ENCODE data around the gene PKNOX2. TPM values are rescaled to one million over a fixed set of nuclear protein-coding genes. Genes with fewer than 3 reads are reported as not detected.

The PKNOX2 gene
- total RNA-seq, 4 donors from 2014 or later: 0.27 to 4.8 (median 0.75) TPM; not detected in 1

- Histone ChIP-seq H3K36me3 (no peaks in the 10 kb centered on the region), H3K4me3 (no peak overlapping the region), H3K9me3 (no peaks in the 10 kb centered on the region), H3K27ac (no peak overlapping the region), H3K4me1 (peaks cover 0 to 4% (median 0%) of the 10 kb centered on the region in 4 donors), H3K27me3 (peaks cover 31% of the 10 kb centered on the region)
- no peak for TF ChIP-seq EP300 (IDR thresholded peaks at IDR 0.05; ENCODE audit: low read depth)
- no peak for TF ChIP-seq POLR2A (IDR thresholded peaks at IDR 0.05)
- no peak for TF ChIP-seq POLR2AphosphoS5 (IDR thresholded peaks at IDR 0.05)
- TF ChIP-seq CTCF (IDR thresholded peaks at IDR 0.05): no peak
- WGBS, 2 donors (ENCODE audit: low coverage in 1 of 2): 56% methylated on average over 3 of the region's 3 CpGs; no CpG with 5 or more reads in 1 of the 2 donors
- intact Hi-C loops (cut with DNase I; ENCODE audit: low total_unique reads): loop anchor here (5.0 kb wide), 1 partner anchor 177 kb away; no protein-coding TSS in a partner anchor
- no peak for DNase-seq
- in situ Hi-C loops (cut with MboI; ENCODE audit: low pct_ligation_motif_present in 1 of 4, low pct_unique_long_range_greater_than_20kb in 1 of 4, low sequenced_read_pairs in 3 of 4): loop anchor here (10.0 to 25.0 kb wide), 4 partner anchors 55 to 185 kb away; partner anchors contain the start of gene CCDC15 (in 3 of the 4)
These were observed 24.8 kb upstream of the PKNOX2 start for GRCh38 chr11:125139778-125140177.

- intact Hi-C loops (cut with DNase I; ENCODE audit: low total_unique reads) (no loop called here), in situ Hi-C loops (cut with MboI; ENCODE audit: low pct_ligation_motif_present in 1 of 4, low pct_unique_long_range_greater_than_20kb in 1 of 4, low sequenced_read_pairs in 3 of 4) (loop anchor here in 2 of 4 donors (10.0 to 25.0 kb wide), 2 partner anchors 55 to 178 kb away; partner anchors contain the start of gene CCDC15 (in 1 of the 2))
- 37% methylated on average over 7 of the region's 8 CpGs; no CpG with 5 or more reads in 1 of the 2 donors for WGBS, 2 donors (ENCODE audit: low coverage in 1 of 2)
- H3K27me3 ChIP-seq: peaks cover 31% of the 10 kb centered on the region
- peaks cover 0 to 4% (median 0%) of the 10 kb centered on the region in 4 donors for H3K4me1 ChIP-seq
- H3K27ac ChIP-seq: no peak overlapping the region
- no peak overlapping the region for H3K4me3 ChIP-seq
- no peaks in the 10 kb centered on the region for H3K9me3 ChIP-seq
- DNase-seq: no peak
- TF ChIP-seq EP300 (IDR thresholded peaks at IDR 0.05; ENCODE audit: low read depth): no peak
- no peak for TF ChIP-seq POLR2A (IDR thresholded peaks at IDR 0.05)
- no peak for TF ChIP-seq POLR2AphosphoS5 (IDR thresholded peaks at IDR 0.05)
- TF ChIP-seq CTCF (IDR thresholded peaks at IDR 0.05): no peak
- no peaks in the 10 kb centered on the region for H3K36me3 ChIP-seq
These were observed 24.3 kb upstream of the PKNOX2 start for GRCh38 chr11:125140233-125140632.

DNA sequence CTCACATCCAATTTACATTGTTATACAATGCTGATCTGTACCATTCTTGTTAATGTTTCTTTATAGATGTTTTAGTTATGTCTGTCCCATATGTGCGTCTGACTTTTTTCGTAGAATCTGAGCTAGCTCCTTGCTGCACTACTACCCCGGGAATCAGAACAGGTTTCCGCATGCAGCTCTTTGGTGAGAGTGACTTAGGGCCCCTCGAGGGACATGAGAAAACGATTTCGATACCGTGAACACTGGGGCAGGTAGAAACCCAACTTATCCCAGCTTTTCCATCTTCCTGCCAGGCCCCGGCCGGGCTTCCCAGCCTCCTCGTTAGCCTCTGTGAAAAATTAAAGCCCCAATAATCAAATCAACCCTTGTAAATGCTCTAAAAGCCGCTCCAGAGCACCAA is 23.4 kb upstream of the PKNOX2 start:
- Histone ChIP-seq H3K9me3 (no peaks in the 10 kb centered on the region), H3K4me3 (no peak overlapping the region), H3K27me3 (peaks cover 31% of the 10 kb centered on the region), H3K4me1 (peaks cover 0 to 4% (median 0%) of the 10 kb centered on the region in 4 donors), H3K36me3 (no peaks in the 10 kb centered on the region), H3K27ac (no peak overlapping the region)
- in situ Hi-C loops (cut with MboI; ENCODE audit: low pct_ligation_motif_present in 1 of 4, low pct_unique_long_range_greater_than_20kb in 1 of 4, low sequenced_read_pairs in 3 of 4) (loop anchor here in 2 of 4 donors (10.0 to 25.0 kb wide), 2 partner anchors 56 to 179 kb away; partner anchors contain the start of gene CCDC15 (in 1 of the 2)), intact Hi-C loops (cut with DNase I; ENCODE audit: low total_unique reads) (no loop called here)
- WGBS, 2 donors (ENCODE audit: low coverage in 1 of 2): 60 to 70% methylated on average over 2 to 12 of the region's 12 CpGs
- TF ChIP-seq CTCF (IDR thresholded peaks at IDR 0.05): no peak
- DNase-seq: no peak

DNA sequence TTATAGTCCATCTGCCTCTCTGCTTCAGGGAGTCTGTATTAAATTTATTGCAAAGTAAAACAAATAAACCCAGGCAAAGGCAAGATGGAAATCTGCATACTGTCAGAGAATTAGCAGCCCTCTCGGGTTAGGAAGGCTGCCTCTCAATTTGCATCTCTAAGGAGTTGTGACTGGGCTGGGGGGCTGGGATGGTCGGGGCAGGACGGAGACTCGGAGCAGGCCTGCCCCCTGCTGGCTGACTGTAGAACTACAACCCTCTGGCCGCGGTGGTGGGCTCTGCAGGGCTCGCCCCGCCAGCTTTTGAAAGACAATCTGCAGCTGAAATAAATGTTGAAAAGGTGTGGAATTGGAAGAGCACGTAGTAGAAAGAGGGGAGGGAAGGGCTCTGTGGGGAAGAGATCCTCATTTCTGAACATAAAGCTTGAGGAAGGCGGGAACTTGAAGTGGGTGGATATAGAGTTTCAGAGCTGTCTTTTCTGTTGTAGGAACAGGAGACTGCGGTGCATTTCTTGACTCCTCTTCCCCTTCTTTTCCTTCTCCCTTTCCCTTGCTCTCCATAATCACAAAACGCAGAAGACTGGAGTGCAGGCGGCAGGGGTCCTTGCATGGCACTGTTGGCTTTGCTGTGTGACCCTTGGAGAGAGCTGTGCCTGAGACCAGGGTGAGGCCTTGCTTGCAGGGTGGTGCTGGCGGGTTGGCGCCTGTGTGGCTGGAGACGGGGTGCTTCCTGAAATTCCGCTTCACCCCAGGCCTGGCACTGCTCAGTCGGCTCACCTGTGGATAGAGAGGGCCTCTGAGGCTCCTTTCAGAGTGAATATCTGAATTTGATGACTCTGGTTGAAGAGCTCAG is 22.6 kb upstream of the PKNOX2 start:
- in situ Hi-C loops (cut with MboI; ENCODE audit: low pct_ligation_motif_present in 1 of 4, low pct_unique_long_range_greater_than_20kb in 1 of 4, low sequenced_read_pairs in 3 of 4) (loop anchor here in 2 of 4 donors (10.0 to 25.0 kb wide), 2 partner anchors 57 to 180 kb away; partner anchors contain the start of gene CCDC15 (in 1 of the 2)), intact Hi-C loops (cut with DNase I; ENCODE audit: low total_unique reads) (no loop called here)
- Histone ChIP-seq H3K36me3 (no peaks in the 10 kb centered on the region), H3K4me1 (peaks cover 0 to 4% (median 0%) of the 10 kb centered on the region in 4 donors), H3K4me3 (no peak overlapping the region), H3K27ac (no peak overlapping the region), H3K9me3 (no peaks in the 10 kb centered on the region), H3K27me3 (peaks cover 28% of the 10 kb centered on the region)
- WGBS, 2 donors (ENCODE audit: low coverage in 1 of 2): 40 to 69% methylated on average over 3 to 18 of the region's 18 CpGs
- peak; percentile 87 to 98 (median 96) for TF ChIP-seq CTCF (IDR thresholded peaks at IDR 0.05)
- TF ChIP-seq POLR2AphosphoS5 (IDR thresholded peaks at IDR 0.05): no peak
- DNase-seq: peak; percentile 30

Measured in transverse colon (tissue), 4 donors.